B cell (primary cell): Measurements from ENCODE around the gene ASIC1. TPM values are rescaled to one million over a fixed set of nuclear protein-coding genes. Genes with fewer than 3 reads are reported as not detected.

Experiments used
- ATAC-seq: fragments of 200-7000 bp; cut with Tn5 transposase; one replicate; pipeline ENCODE4 v1.10.0; 2021; ENCODE audit warnings: low read depth, mild to moderate bottlenecking, moderate number of reproducible peaks, moderate library complexity
- CTCF ChIA-PET: fragments of 350-600 bp; sonication (Branson Sonifier 250); formaldehyde crosslinking; loops from one replicate; lab custom pipeline; 2021; ENCODE audit warnings: antibody characterized with exemption, inconsistent platforms; lab: Charles Lee
- POLR2A ChIA-PET: fragments of 350-600 bp; sonication (Branson Sonifier 250); formaldehyde crosslinking; loops from one replicate; lab custom pipeline; 2021; ENCODE audit warnings: antibody characterized with exemption; lab: Charles Lee
- DNase-seq: peaks from one replicate; pipeline ENCODE4 v3.0.0; 2013
- H2AFZ ChIP-seq: 2 replicates; pipeline ENCODE4 v1.6.1; 2012; ENCODE audit warnings: mild to moderate bottlenecking, low read depth, low read length; ENCODE audit not compliant: insufficient read depth, poor library complexity, severe bottlenecking
- H3K27ac ChIP-seq, 2 donors: 1 replicate in 1 of 2; 2 replicates in 1 of 2; pipeline ENCODE4 v1.5.1; 2012 to 2013; ENCODE audit warnings: low read length in 2 of 2, mild to moderate bottlenecking in 2 of 2, moderate library complexity in 1 of 2
- H3K27me3 ChIP-seq, 4 experiments: fragments of 200-600 bp in 1 of 4; sonication (generic) in 1 of 4; replicated peaks in 1 of 4; 1 replicate in 2 of 4; 2 replicates in 2 of 4; pipeline versions ENCODE4 v1.6.1 to v1.7.0; 2013 to 2016; ENCODE audit warnings: low read length in 3 of 4, mild to moderate bottlenecking in 2 of 4, mixed read lengths in 1 of 4, moderate library complexity in 1 of 4; ENCODE audit not compliant: insufficient read depth in 4 of 4, control insufficient read depth in 3 of 4; ENCODE audit errors: control extremely low read depth in 1 of 4
- H3K36me3 ChIP-seq, 2 experiments: replicated peaks in 1 of 2; 1 replicate in 1 of 2; 2 replicates in 1 of 2; pipeline versions ENCODE4 v1.6.1 to v1.7.1; 2013; ENCODE audit warnings: low read length in 1 of 2; ENCODE audit not compliant: insufficient read depth in 2 of 2, control insufficient read depth in 1 of 2; ENCODE audit errors: control extremely low read depth in 1 of 2, extremely low read depth in 1 of 2
- H3K4me1 ChIP-seq, 2 donors: fragments of 200-600 bp in 1 of 2; sonication (generic) in 1 of 2; 1 replicate in 1 of 2; 2 replicates in 1 of 2; pipeline versions ENCODE4 v1.5.1 to v1.6.1; 2013 to 2017; ENCODE audit warnings: low read length in 2 of 2; ENCODE audit not compliant: control insufficient read depth in 2 of 2, insufficient read depth in 2 of 2
- H3K4me2 ChIP-seq: replicated peaks from 2 replicates; pipeline ENCODE3; 2012; ENCODE audit warnings: mild to moderate bottlenecking, low read depth, low read length; ENCODE audit not compliant: poor library complexity, severe bottlenecking
- H3K4me3 ChIP-seq, 5 experiments: fragments of 200-600 bp in 1 of 5; sonication (generic) in 1 of 5; 1 replicate in 3 of 5; 2 replicates in 2 of 5; pipeline versions ENCODE4 v1.5.1 to v1.7.0; 2011 to 2016; ENCODE audit warnings: low read length in 4 of 5, mild to moderate bottlenecking in 4 of 5, low read depth in 2 of 5, control low read depth in 1 of 5, moderate library complexity in 1 of 5; ENCODE audit not compliant: insufficient read depth in 1 of 5; ENCODE audit errors: control extremely low read depth in 1 of 5, extremely low read depth in 1 of 5
- H3K79me2 ChIP-seq: fragments of 200-600 bp; sonication (generic); one replicate; pipeline ENCODE4 v1.6.0; 2016; ENCODE audit warnings: low read length; ENCODE audit not compliant: control insufficient read depth, insufficient read depth
- H3K9ac ChIP-seq: fragments of 200-600 bp; sonication (generic); 2 replicates; pipeline ENCODE4 v1.6.1; 2017; ENCODE audit warnings: mild to moderate bottlenecking, low read length, moderate library complexity
- H3K9me3 ChIP-seq, 3 donors: one replicate each; pipeline versions ENCODE4 v1.6.1 to v1.7.1; 2013; ENCODE audit warnings: low read length in 2 of 3; ENCODE audit not compliant: control insufficient read depth in 2 of 3, insufficient read depth in 1 of 3; ENCODE audit errors: control extremely low read depth in 1 of 3
- H4K20me1 ChIP-seq: 2 replicates; pipeline ENCODE4 v1.6.0; 2012; ENCODE audit warnings: mild to moderate bottlenecking, low read length; ENCODE audit not compliant: insufficient read depth, control insufficient read depth, poor library complexity, severe bottlenecking
- H3K27ac Mint-ChIP-seq: one replicate; pipeline ENCODE4 v1.8.0; 2021; ENCODE audit warnings: mixed read lengths
- H3K27me3 Mint-ChIP-seq: one replicate; pipeline ENCODE4 v1.8.0; 2021; ENCODE audit warnings: mixed read lengths
- H3K4me1 Mint-ChIP-seq: one replicate; pipeline ENCODE4 v1.8.0; 2021; ENCODE audit warnings: mixed read lengths
- H3K4me3 Mint-ChIP-seq: one replicate; pipeline ENCODE4 v1.8.0; 2021; ENCODE audit warnings: mixed read lengths
- H3K9me3 Mint-ChIP-seq: one replicate; pipeline ENCODE4 v1.8.0; 2022; ENCODE audit warnings: mixed read lengths; ENCODE audit not compliant: insufficient read depth
- EZH2 ChIP-seq: IDR thresholded peaks from 2 replicates; pipeline ENCODE4 v1.6.1; 2012; ENCODE audit warnings: borderline replicate concordance, low read depth, mild to moderate bottlenecking, moderate library complexity, low read length; ENCODE audit not compliant: insufficient read depth, poor library complexity, severe bottlenecking
- WGBS: methylation state at CpG from one replicate; pipeline ENCODE4 v1.1.5; 2013; ENCODE audit warnings: missing lambda C conversion rate; ENCODE audit not compliant: insufficient coverage; 5-methylcytosine and 5-hydroxymethylcytosine counted together
- intact Hi-C: fragments of 100-400 bp; cut with micrococcal nuclease; formaldehyde crosslinking; loops from one replicate; pipeline ENCODE4 v1.10.0; 2022
- polyA plus RNA-seq: library from polyadenylated mRNA; depleted of rRNA; stranded (reverse); fragments of >200 nt; gene quantifications from 2 replicates; pipeline ENCODE4 v1.2.3, GENCODE V29; 2012
- total RNA-seq, 2 donors: library from RNA; stranded (reverse); fragments of 120-200 nt in 1 of 2; gene quantifications; 1 replicate in 1 of 2; 2 replicates in 1 of 2; pipeline versions ENCODE4 v1.2.3 to v1.2.4, GENCODE V29; 2013 to 2022
- TF ChIP-seq, protein P1 (sequence below): fragments of 200-600 bp; IDR thresholded peaks from one replicate; pipeline ENCODE4 v1.8.0; 2022; ENCODE audit warnings: antibody characterized with exemption, mild to moderate bottlenecking

The ASIC1 gene
- total and polyA plus RNA-seq, 2 donors (not counting 1 experiment from before 2014, with no cell fraction given), result not detected

- H3K4me1 Mint-ChIP-seq, result peaks cover 20% of the 10 kb centered on the region
- no peaks in the 10 kb centered on the region for H3K9me3 ChIP-seq
- peaks cover 0 to 48% (median 30%) of the 10 kb centered on the region in 4 experiments for H3K27me3 ChIP-seq
- no peak overlapping the region for H3K27ac ChIP-seq
- H3K9ac ChIP-seq, result no peak overlapping the region
- no peak overlapping the region for H2AFZ ChIP-seq
- H3K27me3 Mint-ChIP-seq, result peaks cover 58% of the 10 kb centered on the region
- H3K36me3 ChIP-seq, result no peaks in the 10 kb centered on the region
- TF ChIP-seq, protein P1, sequence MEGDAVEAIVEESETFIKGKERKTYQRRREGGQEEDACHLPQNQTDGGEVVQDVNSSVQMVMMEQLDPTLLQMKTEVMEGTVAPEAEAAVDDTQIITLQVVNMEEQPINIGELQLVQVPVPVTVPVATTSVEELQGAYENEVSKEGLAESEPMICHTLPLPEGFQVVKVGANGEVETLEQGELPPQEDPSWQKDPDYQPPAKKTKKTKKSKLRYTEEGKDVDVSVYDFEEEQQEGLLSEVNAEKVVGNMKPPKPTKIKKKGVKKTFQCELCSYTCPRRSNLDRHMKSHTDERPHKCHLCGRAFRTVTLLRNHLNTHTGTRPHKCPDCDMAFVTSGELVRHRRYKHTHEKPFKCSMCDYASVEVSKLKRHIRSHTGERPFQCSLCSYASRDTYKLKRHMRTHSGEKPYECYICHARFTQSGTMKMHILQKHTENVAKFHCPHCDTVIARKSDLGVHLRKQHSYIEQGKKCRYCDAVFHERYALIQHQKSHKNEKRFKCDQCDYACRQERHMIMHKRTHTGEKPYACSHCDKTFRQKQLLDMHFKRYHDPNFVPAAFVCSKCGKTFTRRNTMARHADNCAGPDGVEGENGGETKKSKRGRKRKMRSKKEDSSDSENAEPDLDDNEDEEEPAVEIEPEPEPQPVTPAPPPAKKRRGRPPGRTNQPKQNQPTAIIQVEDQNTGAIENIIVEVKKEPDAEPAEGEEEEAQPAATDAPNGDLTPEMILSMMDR, result no peak
- TF ChIP-seq EZH2, result no peak
- no peak overlapping the region for H3K4me3 Mint-ChIP-seq
- DNase-seq (no peak), ATAC-seq (no peak)
- H3K27ac Mint-ChIP-seq, result no peak overlapping the region
- H3K9me3 Mint-ChIP-seq, result no peaks in the 10 kb centered on the region
- POLR2A ChIA-PET, result no interaction called here
- peaks cover 18 to 22% of the 10 kb centered on the region in 2 donors for H3K4me1 ChIP-seq
- H3K79me2 ChIP-seq, result no peaks in the 10 kb centered on the region
- CTCF ChIA-PET, result interaction anchor here (0.6 to 4.8 kb wide), 2 partner anchors 84 to 123 kb away, joined by 3 to 90 read pairs; no protein-coding TSS in a partner anchor
- H3K4me2 ChIP-seq, result no peak overlapping the region
- intact Hi-C loops, result no loop called here
- no peak overlapping the region for H3K4me3 ChIP-seq
- no peaks in the 10 kb centered on the region for H4K20me1 ChIP-seq
Observed at GRCh38 chr12:50052544-50052943, 4.9 kb upstream of the ASIC1 start.

DNA sequence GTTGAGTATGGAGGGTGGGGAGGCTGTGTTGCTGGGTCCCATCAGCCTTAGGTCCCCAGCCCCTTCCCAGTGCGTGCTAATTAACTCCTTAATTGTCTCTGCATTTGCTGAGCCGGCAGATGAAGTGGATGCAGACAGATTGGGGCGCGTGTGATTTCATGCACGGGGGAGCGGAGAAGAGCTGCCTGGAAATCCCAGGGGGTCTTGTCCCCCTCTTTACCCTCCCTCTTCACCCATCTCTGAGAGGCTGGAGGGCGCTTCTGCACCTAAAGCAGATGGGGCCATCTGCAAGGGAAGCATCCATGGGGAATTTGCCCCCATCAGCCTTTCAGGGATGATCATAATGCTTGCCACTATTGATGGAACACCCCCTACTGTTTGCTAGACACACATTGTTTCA is 4.4 kb upstream of the ASIC1 start:
- H3K79me2 ChIP-seq, result no peaks in the 10 kb centered on the region
- H3K27me3 ChIP-seq, result peaks cover 0 to 51% (median 32%) of the 10 kb centered on the region in 4 experiments
- peaks cover 21 to 24% of the 10 kb centered on the region in 2 donors for H3K4me1 ChIP-seq
- no peaks in the 10 kb centered on the region for H3K9me3 ChIP-seq
- H3K4me2 ChIP-seq, result no peak overlapping the region
- no peak overlapping the region for H3K4me3 ChIP-seq
- H2AFZ ChIP-seq, result no peak overlapping the region
- H3K27ac Mint-ChIP-seq, result no peak overlapping the region
- ATAC-seq (no peak), DNase-seq (no peak)
- TF ChIP-seq, protein P1, result no peak
- TF ChIP-seq EZH2, result no peak
- CTCF ChIA-PET, result interaction anchor here (0.6 to 4.8 kb wide), 3 partner anchors 15 to 123 kb away, joined by 3 to 90 read pairs (median 22); no protein-coding TSS in a partner anchor
- intact Hi-C loops, result no loop called here
- no peak overlapping the region for H3K4me3 Mint-ChIP-seq
- H3K9ac ChIP-seq, result no peak overlapping the region
- no peaks in the 10 kb centered on the region for H4K20me1 ChIP-seq
- H3K27me3 Mint-ChIP-seq, result peaks cover 58% of the 10 kb centered on the region
- WGBS, result 96% methylated on average over 7 of the region's 7 CpGs
- H3K36me3 ChIP-seq, result no peaks in the 10 kb centered on the region
- H3K9me3 Mint-ChIP-seq, result no peaks in the 10 kb centered on the region
- H3K27ac ChIP-seq, result no peak overlapping the region
- H3K4me1 Mint-ChIP-seq, result peaks cover 20% of the 10 kb centered on the region
- POLR2A ChIA-PET, result no interaction called here
